Transverse colon (tissue), 4 donors: Measurements from ENCODE around the gene PMM1. TPM values are rescaled to one million over a fixed set of nuclear protein-coding genes. Genes with fewer than 3 reads are reported as not detected.

Experiments
- DNase-seq: peaks from one replicate; pipeline ENCODE4 v3.0.0-alpha.2; 2019
- H3K27ac ChIP-seq, 4 donors: fragments of 200-600 bp; sonication (generic); 2 replicates each; pipeline ENCODE4 v1.5.1; 2016 to 2018; ENCODE audit warnings: inconsistent platforms in 4 of 4
- H3K27me3 ChIP-seq: fragments of 200-600 bp; sonication (generic); 2 replicates; pipeline ENCODE4 v1.5.1; 2017; ENCODE audit warnings: inconsistent platforms
- H3K36me3 ChIP-seq, 4 donors: fragments of 200-600 bp; sonication (generic); 2 replicates each; pipeline ENCODE4 v1.5.1; 2017 to 2019; ENCODE audit warnings: inconsistent platforms in 4 of 4
- H3K4me1 ChIP-seq, 4 donors: fragments of 200-600 bp; sonication (generic); 2 replicates each; pipeline ENCODE4 v1.5.1; 2017 to 2020; ENCODE audit warnings: inconsistent platforms in 4 of 4
- H3K4me3 ChIP-seq, 4 donors: fragments of 200-600 bp; sonication (generic); 1 replicate in 1 of 4; 2 replicates in 3 of 4; pipeline versions ENCODE4 v1.5.1 to v1.6.1; 2017 to 2019; ENCODE audit warnings: inconsistent platforms in 4 of 4
- H3K9me3 ChIP-seq, 2 donors: fragments of 200-600 bp; sonication (generic); 2 replicates each; pipeline ENCODE4 v1.5.1; 2017 to 2019; ENCODE audit warnings: inconsistent platforms in 2 of 2
- EP300 ChIP-seq: sonication (generic); formaldehyde crosslinking; IDR thresholded peaks from one replicate; pipeline ENCODE4 v1.6.1; 2017; ENCODE audit warnings: antibody characterized with exemption, low read depth
- POLR2A ChIP-seq: fragments of 450-650 bp; IDR thresholded peaks from one replicate; pipeline ENCODE4 v1.6.1; 2016; ENCODE audit warnings: antibody characterized with exemption, mild to moderate bottlenecking, moderate library complexity
- POLR2AphosphoS5 ChIP-seq, 3 donors: sonication (generic); formaldehyde crosslinking; IDR thresholded peaks; one replicate each; pipeline ENCODE4 v1.6.1; 2016; ENCODE audit warnings: antibody characterized with exemption in 3 of 3
- WGBS, 2 donors: methylation state at CpG; one replicate each; pipeline ENCODE4 v1.1.5; 2018; ENCODE audit warnings: low coverage in 1 of 2; 5-methylcytosine and 5-hydroxymethylcytosine counted together
- in situ Hi-C, 4 donors: fragments of 200-750 bp; cut with MboI; loops; one replicate each; pipeline versions ENCODE4 v1.15.0 to v1.15.1; 2017; ENCODE audit warnings: low sequenced_read_pairs in 3 of 4, low pct_ligation_motif_present in 1 of 4, low pct_unique_long_range_greater_than_20kb in 1 of 4
- intact Hi-C: fragments of 100-400 bp; cut with DNase I; formaldehyde crosslinking; loops from one replicate; pipeline ENCODE4 v1.15.1; 2023; ENCODE audit warnings: low total_unique reads
- total RNA-seq, 4 donors: library from RNA; depleted of rRNA; stranded (reverse); fragments of >200 nt; gene quantifications; one replicate each; pipeline ENCODE4 v1.1.0, GENCODE V29; 2016
- TF ChIP-seq, protein P1 (sequence below), 5 experiments: fragments of 200-600 bp in 3 of 5; fragments of 450-650 bp in 2 of 5; sonication (generic) in 3 of 5; IDR thresholded peaks; 1 replicate in 2 of 5; 2 replicates in 3 of 5; pipeline ENCODE4 v1.5.1; 2016 to 2017; ENCODE audit warnings: antibody characterized with exemption in 5 of 5, inconsistent platforms in 3 of 5, mild to moderate bottlenecking in 2 of 5, moderate library complexity in 1 of 5

PMM1 gene
- total RNA-seq, 4 donors from 2014 or later: 104 to 262 (median 128) TPM

- H3K27me3 ChIP-seq: no peaks in the 10 kb centered on the region
- peak within 1 kb of the TSS; percentile 91 to 98 (median 96) for H3K27ac ChIP-seq
- TF ChIP-seq, protein P1, sequence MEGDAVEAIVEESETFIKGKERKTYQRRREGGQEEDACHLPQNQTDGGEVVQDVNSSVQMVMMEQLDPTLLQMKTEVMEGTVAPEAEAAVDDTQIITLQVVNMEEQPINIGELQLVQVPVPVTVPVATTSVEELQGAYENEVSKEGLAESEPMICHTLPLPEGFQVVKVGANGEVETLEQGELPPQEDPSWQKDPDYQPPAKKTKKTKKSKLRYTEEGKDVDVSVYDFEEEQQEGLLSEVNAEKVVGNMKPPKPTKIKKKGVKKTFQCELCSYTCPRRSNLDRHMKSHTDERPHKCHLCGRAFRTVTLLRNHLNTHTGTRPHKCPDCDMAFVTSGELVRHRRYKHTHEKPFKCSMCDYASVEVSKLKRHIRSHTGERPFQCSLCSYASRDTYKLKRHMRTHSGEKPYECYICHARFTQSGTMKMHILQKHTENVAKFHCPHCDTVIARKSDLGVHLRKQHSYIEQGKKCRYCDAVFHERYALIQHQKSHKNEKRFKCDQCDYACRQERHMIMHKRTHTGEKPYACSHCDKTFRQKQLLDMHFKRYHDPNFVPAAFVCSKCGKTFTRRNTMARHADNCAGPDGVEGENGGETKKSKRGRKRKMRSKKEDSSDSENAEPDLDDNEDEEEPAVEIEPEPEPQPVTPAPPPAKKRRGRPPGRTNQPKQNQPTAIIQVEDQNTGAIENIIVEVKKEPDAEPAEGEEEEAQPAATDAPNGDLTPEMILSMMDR (IDR thresholded peaks at IDR 0.05): peak in 1 of 5 experiments; percentile 10
- TF ChIP-seq POLR2AphosphoS5 (IDR thresholded peaks at IDR 0.05): peak; percentile 96 to 97 (median 97)
- no peak for TF ChIP-seq EP300
- peak; percentile 95 for TF ChIP-seq POLR2A
- 0% methylated on average over 35 of the region's 40 CpGs; no CpG with 5 or more reads in 1 of the 2 donors for WGBS, 2 donors
- in situ Hi-C loops (no loop called here), intact Hi-C loops (loop anchor here (5.0 kb wide), 1 partner anchor 223 kb away; no protein-coding TSS in a partner anchor)
- no peak for DNase-seq
- no peaks in the 10 kb centered on the region for H3K9me3 ChIP-seq
- H3K36me3 ChIP-seq: peaks cover 0 to 26% (median 11%) of the 10 kb centered on the region in 4 donors
- peaks cover 17 to 47% (median 25%) of the 10 kb centered on the region in 4 donors for H3K4me1 ChIP-seq
- peak within 1 kb of the TSS; percentile 73 to 96 (median 84) for H3K4me3 ChIP-seq
Measured at GRCh38 chr22:41620589-41621098, 31.0 kb upstream of the PMM1 start, which contains the start of gene DESI1. DESI1 (minus strand) TSS chr22:41621043; CDS start chr22:41620839, 204 bp downstream.

DNA sequence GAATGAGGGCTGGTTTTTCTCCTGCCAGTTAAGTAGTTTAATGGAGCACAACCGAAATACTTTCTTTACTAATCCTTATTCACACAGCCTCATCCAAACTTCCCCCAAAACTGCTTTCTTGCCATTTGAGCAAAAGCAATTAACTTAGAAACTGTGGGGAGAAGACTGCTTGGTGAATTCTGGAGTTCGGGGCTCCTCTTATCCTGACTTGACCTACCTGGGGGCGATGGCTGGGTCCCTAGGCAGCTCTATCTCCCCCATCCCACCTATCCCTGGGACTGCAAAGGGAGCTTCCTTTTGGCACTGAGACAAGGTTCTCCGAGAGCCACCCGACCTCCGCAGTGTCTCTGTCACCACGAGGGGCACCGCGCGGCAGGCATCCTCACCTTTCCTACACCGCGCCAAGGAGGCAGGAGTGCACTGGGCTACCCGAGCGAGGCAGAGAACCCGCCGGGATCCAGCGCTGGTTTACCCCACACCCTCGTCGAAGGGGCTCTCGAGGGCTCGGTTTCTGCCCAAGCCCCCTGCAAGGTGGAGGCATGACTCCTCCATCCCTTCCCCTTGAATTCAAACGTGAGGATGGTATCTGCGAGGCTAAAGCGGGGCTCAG lies 30.4 kb upstream of the PMM1 start:
- peak overlapping the region; percentile 91 to 98 (median 96) for H3K27ac ChIP-seq
- WGBS, 2 donors: 2 to 50% methylated on average over 1 to 23 of the region's 24 CpGs
- no peaks in the 10 kb centered on the region for H3K27me3 ChIP-seq
- DNase-seq: peak; percentile 64
- H3K36me3 ChIP-seq: peaks cover 0 to 21% (median 8%) of the 10 kb centered on the region in 4 donors
- H3K4me1 ChIP-seq: peaks cover 17 to 47% (median 25%) of the 10 kb centered on the region in 4 donors
- in situ Hi-C loops: no loop called here
- TF ChIP-seq, protein P1 (IDR thresholded peaks at IDR 0.05): peak in 1 of 5 experiments; percentile 17
- no peak for TF ChIP-seq POLR2AphosphoS5 (IDR thresholded peaks at IDR 0.05)
- intact Hi-C loops: loop anchor here (5.0 kb wide), 2 partner anchors 223 to 598 kb away; no protein-coding TSS in a partner anchor
- H3K4me3 ChIP-seq: peak overlapping the region; percentile 73 to 96 (median 84)
- no peaks in the 10 kb centered on the region for H3K9me3 ChIP-seq

GRCh38 chr22:41613456-41613855 lies 23.8 kb upstream of the PMM1 start:
- Histone ChIP-seq H3K4me3 (no peak overlapping the region), H3K36me3 (no peaks in the 10 kb centered on the region), H3K27ac (no peak overlapping the region), H3K27me3 (no peaks in the 10 kb centered on the region), H3K4me1 (peaks cover 0 to 9% (median under 1%) of the 10 kb centered on the region in 4 donors), H3K9me3 (no peaks in the 10 kb centered on the region)
- intact Hi-C loops: no loop called here
- in situ Hi-C loops: no loop called here
- TF ChIP-seq EP300 (no peak), POLR2AphosphoS5 (IDR thresholded peaks at IDR 0.05) (no peak), POLR2A (no peak)
- TF ChIP-seq, protein P1 (IDR thresholded peaks at IDR 0.05): no peak
- WGBS, 2 donors: 90 to 100% methylated on average over 1 to 2 of the region's 2 CpGs
- no peak for DNase-seq

DNA sequence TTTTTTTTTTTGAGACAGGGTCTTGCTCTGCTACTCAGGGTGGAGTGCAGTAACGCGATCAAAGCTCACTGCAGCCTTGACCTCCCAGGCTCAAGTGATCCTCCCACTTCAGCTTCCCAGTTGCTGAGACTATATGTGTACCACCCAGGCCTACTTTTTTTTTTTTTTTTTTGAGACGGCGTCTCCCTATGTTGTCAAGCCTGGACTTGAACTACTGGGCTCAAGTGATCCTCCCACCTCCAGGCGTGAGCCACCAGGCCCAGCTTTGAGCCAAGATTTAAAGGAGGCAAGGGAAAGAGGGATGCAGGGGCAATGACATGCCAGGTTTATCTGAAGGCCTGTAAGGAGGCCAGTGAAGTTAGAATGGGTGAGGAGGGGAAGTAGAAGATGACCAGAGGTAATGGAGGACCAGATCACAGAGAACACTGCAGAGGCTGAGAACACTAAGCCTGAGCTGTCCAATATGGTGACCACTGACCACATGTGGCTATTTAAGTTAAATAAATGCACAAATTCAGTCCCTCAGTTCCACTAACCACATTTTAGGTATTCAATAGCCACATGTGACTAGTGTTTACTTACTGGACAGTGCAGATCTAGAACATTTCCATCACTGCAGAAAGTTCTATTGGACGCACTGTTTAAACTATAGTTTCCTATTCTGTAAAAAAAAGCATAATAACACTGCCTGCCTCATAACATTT lies 23.1 kb upstream of the PMM1 start:
- Histone ChIP-seq H3K27me3 (no peaks in the 10 kb centered on the region), H3K36me3 (no peaks in the 10 kb centered on the region), H3K4me3 (no peak overlapping the region), H3K4me1 (peaks cover 0 to 2% (median 0%) of the 10 kb centered on the region in 4 donors), H3K27ac (no peak overlapping the region), H3K9me3 (no peaks in the 10 kb centered on the region)
- intact Hi-C loops (no loop called here), in situ Hi-C loops (no loop called here)
- TF ChIP-seq, protein P1 (IDR thresholded peaks at IDR 0.05): no peak
- TF ChIP-seq POLR2A: no peak
- no peak for TF ChIP-seq POLR2AphosphoS5 (IDR thresholded peaks at IDR 0.05)
- TF ChIP-seq EP300: no peak
- DNase-seq: no peak
- WGBS, 2 donors: 90 to 94% methylated on average over 5 to 6 of the region's 6 CpGs
